Stimulated activated CD4-positive, alpha-beta T cell treated with anti-CD3 and anti-CD28 coated beads, Interleukin-15, amount 100 ng/mL, for 24 hours (primary cell): Measurements from ENCODE around the gene CSPG4.
"Not testable (repeated sequence)": the region's sequence is repeated elsewhere in the genome, so short reads cannot be mapped to it uniquely, and the experiment has no call there.

Source experiments
- DNase-seq: peaks from one replicate; pipeline ENCODE4 v3.0.0-alpha.2; 2020

The CSPG4 gene

DNA sequence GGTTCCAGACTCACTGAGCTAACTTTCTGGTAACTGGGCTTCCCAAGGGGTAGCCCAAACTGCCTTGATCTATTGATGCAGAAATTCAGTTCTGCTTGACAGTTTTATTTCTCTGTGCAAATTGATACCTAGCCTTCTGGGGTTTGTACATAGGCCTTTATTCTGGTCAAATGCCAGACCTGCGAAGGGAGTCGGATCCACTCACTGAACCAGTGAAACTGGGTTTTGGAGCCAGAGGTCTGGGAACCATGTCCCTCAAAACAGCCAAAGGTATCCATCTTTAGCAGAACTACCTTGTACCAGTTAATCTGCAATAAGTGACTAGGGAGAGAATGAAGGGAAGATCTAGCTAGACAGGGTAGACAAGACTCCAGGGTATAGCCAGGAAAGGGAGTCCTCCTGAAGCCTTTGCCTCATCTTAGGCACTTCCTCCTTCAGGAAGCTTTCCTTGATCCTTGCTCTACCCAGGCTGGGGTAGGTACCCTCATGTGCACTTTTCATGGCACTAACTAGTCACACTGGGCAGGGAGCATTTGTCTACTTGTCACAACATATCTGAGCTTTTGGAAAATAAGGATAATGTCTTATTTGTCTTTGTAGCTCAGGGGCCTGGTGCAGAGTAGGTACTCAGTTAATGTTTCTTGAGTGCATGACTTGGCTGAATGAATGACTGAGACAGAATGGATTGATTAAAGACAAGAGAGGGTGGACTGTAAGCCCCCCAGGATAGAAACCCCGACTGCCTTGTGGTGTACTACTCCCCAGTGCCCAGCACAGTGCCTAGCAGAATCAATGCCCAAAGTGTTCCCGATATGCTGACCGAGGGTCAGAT lies 66.3 kb downstream of the CSPG4 start:
- DNase-seq: no peak

DNA sequence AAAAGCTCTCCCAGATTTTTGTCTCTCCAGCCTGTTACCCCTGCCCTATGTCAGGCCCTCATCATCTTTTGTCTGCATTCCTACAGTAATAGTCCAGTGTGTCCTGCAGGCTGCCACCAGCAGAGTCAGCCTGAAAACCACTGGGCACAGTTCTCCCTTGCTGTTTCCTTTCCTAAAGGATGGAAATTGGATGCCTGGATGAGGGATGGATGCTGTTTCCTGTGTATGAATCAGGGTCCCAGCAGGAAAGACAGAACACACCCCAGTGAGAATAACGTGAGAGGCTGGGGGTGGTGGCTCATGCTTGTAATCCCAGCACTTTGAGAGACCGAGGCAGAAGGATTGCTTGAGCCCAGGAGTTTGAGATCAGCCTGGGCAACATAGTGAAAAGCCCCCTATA lies 68.3 kb downstream of the CSPG4 start:
- DNase-seq: no peak

DNA sequence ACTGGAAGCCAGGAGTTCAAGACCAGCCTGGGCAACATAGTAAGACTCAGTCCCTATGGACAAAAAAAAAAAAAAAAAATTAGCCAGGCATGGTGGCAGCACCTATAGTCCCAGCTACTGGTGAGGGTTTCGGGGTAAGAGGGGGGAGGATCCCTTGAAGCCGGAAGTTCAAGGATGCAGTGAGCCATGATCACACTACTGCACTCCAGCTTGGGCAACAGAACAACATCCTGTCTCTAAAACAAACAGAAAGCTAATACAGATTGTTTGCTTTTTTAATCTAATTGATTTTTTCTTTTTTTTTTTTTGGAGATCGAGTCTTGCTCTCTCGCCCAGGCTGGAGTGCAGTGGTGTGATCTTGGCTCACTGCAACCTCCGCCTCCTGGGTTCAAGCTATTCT lies 71.0 kb downstream of the CSPG4 start:
- no peak for DNase-seq

DNA sequence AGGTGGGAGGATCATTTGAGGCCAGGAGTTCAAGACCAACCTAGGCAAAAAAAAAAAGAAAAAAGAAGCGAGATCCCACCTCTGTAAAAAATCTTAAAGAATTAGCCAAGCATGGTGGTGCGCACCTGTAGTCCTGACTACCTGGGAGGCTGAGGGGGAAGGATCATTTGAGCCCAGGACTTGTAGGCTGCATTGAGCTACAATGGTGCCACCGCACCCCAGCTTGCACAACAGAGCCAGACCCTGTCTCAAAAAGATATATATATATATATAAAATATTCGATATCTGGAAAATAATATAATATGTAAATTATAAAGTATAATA lies 71.5 kb downstream of the CSPG4 start:
- DNase-seq: no peak

DNA sequence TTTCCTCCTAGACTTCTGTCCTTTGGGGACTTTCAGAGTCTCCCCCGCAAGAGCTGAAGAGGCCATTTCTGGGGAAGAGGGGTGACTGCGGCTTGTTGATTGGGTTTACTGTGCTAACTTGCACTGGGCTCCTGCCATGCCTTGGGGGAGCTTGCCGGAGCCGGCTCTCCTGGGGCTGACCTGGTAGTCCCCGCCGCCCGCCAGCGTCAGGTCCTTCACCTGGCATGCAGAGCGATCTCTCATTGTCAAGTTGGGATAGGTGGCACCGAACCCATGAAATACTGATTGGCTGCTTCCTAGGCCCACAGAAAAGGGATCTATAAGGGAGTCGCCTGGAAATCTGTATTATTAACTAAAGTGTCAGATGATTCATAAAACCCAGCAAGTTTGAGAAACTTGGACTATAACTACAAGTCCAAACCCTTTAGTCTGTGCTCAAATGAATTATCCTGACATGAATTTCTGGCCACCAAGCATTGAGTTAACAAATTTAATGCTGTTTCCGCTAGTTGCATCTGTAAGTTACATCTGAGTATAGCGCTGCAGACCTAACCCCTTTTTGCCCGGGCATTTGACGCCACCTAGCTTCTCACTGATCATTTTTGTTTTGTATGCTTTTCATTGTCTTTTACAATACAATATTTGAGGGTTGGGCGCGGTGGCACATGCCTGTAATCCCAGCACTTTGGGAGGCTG lies 72.0 kb downstream of the CSPG4 start:
- DNase-seq: peak; percentile 65

DNA sequence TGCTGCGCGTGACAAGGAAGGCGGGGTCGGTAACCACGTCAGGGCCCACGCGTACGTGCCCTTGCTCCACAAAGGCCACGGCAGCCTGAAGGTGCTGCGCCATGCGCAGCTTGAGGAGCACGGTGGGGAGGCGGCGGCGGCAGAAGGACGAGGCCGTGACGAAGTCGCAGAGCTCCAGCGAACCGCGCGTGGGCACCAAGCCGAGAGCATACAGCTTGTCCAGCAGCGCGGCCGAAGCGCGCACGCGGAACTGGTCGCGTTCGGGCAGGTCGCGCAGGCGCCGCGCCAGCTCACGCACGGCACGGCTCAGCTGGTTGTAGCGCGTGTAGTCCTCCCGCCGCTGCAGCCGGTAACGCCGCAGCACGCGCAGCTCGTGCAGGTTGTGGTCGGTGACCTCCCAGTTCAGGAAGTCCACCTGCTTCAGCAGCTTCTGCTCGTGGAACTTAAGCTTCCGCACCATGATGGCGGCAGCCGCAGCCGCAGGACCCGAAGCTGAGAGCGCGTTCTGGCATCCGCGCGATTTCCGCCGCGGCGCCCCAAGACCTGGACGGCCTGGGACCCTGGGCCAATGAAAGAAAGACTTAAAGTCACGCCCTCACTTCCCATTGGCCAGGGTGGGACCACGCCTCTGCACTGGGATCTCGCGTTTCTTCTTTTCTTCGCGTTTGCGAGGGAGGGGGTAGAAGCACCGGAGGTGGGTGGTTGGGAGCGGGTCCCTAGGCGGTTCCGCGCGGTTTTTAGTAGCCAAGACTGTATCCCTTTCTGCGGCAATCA lies 72.8 kb downstream of the CSPG4 start, which contains the start of gene IMP3:
IMP3 (minus strand) TSS at position 516 of the 774 bp plus-strand sequence; CDS start at position 460, 56 bp downstream.
- peak; percentile 96 for DNase-seq

DNA sequence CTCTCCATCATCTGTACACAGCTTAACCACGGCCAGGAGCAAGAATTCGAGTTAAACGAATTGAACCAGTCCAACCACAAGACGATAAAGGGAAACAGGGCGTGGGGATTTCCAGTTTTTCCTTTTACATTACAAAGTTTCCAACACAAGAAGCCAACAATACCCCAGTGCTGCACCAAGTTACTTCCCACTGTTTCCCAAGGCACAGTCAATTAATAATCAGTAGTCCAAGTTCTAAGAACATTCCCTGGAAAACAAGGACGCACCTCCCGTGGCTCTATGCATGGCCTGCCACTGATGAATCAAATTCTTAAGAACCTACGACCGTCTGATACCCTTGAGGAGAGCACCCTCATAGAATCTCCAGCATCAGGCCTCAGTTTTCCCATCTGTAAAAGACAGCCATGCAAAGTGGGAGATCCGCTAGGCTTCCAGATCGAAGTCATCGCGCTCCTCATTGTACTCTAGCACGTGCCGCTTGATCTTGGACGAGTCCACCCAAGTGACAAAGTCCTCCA lies 73.4 kb downstream of the CSPG4 start:
- peak; percentile 27 for DNase-seq

DNA sequence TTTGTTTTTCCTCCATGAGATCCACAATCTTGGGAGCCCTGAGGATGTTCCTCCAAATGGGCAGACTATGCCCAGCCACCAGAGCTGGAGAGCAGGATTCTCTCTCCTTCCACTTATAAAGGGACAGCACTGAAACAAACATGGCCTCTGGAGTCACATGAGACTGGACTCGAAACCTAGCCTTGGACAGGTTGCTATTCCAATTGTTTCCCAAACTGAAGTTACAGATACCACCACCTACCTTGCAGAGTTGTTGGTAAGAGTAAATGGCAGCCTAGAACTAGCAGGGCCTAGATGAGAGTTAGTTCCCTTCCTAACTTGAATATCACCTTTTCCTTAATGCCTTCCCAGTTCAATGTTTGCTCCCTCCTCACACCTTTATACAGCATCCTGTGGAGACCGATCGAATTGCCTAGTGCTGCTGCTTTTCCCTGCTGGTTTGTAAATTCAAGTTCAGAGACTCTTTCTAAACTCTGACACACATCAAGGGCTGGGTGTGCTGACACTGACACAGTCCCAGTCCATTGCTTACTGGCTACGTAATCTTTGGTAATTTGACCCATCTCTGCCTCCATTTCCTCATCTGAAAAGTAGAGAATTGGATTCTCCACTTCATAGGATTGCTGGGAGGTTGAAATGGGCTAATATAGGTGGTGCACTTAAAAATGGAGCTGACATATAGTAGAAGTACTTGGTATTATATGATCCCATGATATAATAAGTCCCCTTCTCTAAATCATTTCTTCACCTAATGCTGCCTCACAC lies 75.2 kb downstream of the CSPG4 start:
- DNase-seq: no peak

DNA sequence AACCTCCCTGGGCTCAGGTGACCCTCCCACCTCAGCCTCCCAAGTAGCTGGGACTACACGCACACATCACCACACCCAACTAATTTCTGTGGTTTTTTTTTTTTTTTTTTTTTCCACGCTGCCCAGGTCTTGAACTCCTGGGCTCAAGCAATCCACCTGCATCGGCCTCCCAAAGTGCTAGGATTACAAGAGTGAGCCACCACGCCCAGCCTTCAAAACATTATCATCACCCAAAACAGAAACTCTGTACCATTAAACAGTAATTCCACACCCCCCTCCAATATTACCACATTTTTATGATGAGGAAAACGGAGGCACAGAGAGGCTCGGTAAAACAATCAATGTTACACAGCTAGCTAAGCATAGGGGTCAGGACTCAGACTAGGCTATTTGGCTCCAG lies 76.6 kb downstream of the CSPG4 start:
- DNase-seq: no peak

DNA sequence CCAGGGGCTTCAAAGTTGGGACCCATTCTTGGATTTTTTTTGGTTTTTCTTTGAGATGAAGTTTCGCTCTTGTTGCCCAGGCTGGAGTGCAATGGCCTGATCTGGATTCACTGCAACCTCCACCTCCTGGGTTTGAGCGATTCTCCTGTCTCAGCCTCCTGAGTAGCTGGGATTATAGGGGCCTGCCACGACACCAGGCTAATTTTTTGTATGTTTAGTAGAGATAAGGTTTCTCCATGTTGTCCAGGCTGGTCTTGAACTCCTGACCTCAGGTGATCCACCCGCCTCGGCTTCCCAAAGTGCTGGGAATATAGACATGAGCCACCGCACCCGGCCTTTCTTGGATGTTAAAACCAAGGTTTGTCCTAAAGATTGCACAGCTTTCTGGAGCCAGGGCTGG lies 78.7 kb downstream of the CSPG4 start:
- DNase-seq: not testable (repeated sequence)

DNA sequence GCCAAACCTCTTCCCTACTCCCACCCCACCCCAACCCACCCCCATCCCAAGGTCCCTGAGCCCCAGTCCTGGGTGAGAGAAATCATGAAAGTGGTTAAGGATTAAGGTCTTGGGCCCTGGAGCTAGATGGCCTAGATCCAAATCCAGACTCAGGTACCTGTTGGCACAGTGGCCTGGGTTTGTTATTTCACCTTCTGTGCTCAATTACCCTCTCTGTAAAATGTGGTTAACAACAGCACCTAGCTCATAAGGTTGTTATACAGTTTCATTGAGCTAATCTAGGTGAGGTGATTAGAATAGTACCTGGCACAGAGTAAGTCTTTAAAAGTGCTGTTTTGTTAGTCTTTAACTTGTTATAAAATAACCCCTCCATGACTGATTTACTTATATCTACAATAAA lies 80.7 kb downstream of the CSPG4 start:
- DNase-seq: no peak

DNA sequence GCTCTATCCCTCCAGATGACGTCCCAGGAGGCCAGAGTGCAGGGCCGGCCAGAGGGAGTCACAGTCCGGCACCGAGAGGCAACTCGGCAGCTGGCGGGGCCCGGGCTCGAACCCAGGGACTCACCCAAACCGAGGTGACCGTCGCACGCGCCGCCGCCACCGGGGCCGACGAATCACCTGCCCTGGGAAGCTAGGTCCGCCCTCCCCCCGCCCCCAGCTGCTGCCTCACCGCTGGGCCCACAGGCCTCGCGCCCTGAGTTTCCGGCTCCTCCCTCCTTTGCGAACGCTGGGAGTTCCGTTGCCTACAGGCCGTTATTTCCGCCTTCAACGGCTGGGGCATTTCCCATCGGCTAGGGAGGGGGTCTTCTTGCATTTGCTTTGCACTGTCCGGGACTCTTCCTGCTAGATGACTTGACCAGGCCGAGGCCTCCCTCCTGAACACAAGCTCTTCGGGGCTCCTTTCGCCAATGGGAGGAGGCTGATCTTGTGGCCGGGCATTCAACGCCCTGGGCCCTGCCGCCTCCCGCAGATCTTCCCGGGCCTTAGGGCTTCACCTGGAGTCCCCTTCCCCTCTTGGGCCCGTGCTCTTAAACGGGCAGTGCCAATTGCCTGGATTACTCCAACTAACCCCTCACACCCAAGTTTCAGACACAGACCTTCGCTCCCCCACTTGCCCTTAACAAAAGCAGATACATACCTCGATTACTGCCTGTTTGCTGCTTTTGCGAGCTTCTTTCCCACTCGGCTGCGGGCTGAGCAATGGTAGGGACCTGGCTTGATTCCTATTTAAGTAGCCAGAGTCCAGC lies 86.9 kb downstream of the CSPG4 start, which contains the start of gene SNUPN:
SNUPN (minus strand) TSS at position 184 of the 806 bp plus-strand sequence. CDS start 4,674 bp downstream, outside the sequence.
- peak; percentile 97 for DNase-seq
